ENCODE measurements around the gene MGME1.
A peak's percentile ranks its signal among the peaks of the same experiment; 100 is the strongest.
"Not testable (repeated sequence)": the region's sequence is repeated elsewhere in the genome, so short reads cannot be mapped to it uniquely, and the experiment has no call there.

Gene MGME1

GRCh38 chr20:17955302-17955701 lies 13.5 kb upstream of the MGME1 start:
- no peak for DNase-seq (ENCODE audit: low read depth)
- no peak for TF ChIP-seq CTCF (conservative IDR thresholded peaks at IDR 0.05; ENCODE audit: low read length)
- H3K4me3 ChIP-seq (ENCODE audit: low read length), result no peak overlapping the region

- DNase-seq (ENCODE audit: low read depth), result no peak
- TF ChIP-seq CTCF (conservative IDR thresholded peaks at IDR 0.05; ENCODE audit: low read length), result no peak
- no peak overlapping the region for H3K4me3 ChIP-seq (ENCODE audit: low read length)
These were observed 12.6 kb upstream of the MGME1 start for GRCh38 chr20:17956099-17956685.

DNA sequence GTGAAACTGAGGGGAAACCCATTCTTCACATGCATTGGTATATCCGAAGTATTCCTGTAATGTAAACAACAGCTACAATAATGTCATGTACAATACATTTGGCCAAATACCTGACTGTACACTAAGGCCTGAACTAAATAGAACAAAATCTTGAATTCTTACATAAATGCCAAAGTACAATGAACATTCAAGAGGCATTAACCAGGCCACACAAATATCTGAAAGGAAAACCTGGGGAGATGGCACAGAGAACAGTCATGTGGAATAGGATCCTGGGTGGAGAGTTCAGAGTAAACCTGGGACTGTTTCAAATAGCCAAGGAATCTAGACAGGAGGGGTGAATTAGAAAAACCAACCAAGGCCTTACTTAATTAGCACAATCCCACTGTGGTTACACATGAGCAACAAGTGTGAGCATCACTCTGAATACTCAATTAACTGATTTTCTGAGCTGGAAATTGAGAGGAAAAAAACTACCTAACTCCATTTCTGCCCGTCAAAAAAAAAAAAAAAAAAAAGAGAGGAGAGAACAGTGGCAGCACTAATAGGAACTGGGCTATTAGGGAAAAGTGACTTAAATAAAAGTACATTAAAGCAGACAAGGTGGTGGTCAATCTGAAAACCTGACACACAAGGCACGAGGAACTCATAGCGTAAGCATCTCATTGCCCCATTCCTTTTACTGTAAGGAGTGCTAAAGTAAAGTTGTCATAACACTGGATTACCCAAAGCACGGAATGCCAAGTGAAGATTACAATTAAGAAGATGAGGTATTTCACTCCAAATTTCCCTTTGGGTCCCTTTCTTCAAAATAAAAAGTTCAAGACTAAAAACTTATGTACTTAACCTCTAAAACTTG lies 11.1 kb upstream of the MGME1 start:
- H3K4me3 ChIP-seq (ENCODE audit: low read length), result no peak overlapping the region
- no peak for TF ChIP-seq CTCF (conservative IDR thresholded peaks at IDR 0.05; ENCODE audit: low read length)
- DNase-seq (ENCODE audit: low read depth), result peak; percentile 52

GRCh38 chr20:17958373-17959256 lies 10.2 kb upstream of the MGME1 start:
- DNase-seq (ENCODE audit: low read depth), result peak; percentile 27
- TF ChIP-seq CTCF (conservative IDR thresholded peaks at IDR 0.05; ENCODE audit: low read length), result peak; percentile 36
- no peak overlapping the region for H3K4me3 ChIP-seq (ENCODE audit: low read length)

DNA sequence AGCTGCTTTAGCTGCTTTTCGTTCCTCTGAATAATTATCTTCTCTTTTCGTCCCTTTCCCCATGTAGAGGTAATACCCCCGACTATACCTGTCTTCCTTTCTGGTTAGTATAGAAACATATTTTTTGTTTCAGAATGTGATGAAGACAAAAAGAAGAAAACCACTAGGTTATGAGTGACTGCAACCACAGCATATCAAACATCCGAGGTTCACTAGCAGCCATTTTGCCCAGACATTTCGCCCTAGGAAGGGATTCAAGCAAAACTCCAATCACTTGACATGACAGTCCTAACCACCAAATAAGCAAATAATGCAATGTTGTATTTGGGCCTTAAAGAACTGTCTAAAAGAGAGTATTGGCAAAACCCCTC lies 9.6 kb upstream of the MGME1 start:
- DNase-seq (ENCODE audit: low read depth), result no peak
- no peak for TF ChIP-seq CTCF (conservative IDR thresholded peaks at IDR 0.05; ENCODE audit: low read length)
- no peak overlapping the region for H3K4me3 ChIP-seq (ENCODE audit: low read length)

DNA sequence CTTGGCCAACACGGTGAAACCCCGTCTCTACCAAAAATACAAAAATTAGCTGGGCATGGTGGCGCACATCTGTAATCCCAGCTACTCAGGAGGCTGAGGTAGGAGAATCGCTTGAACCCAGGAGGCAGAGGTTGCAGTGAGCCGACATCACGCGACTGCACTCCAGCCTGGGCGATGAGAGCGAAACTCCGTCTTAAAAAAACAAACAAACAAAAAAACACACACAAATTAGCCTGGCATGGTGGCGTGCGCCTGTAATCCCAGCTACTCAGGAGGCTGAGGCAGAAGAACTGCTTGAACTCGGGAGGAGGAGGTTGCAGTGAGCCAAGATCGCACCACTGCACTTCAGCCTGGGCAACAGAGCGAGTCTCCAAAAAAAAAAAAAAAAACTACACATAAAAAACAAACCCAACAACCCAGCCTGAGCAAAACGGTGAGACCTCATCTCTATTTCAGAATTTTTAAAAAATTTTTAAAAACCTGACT lies 8.4 kb upstream of the MGME1 start:
- peak overlapping the region; percentile 36 for H3K4me3 ChIP-seq (ENCODE audit: low read length)
- DNase-seq (ENCODE audit: low read depth), result not testable (repeated sequence)

GRCh38 chr20:17960927-17961586 lies 7.8 kb upstream of the MGME1 start:
- no peak for TF ChIP-seq CTCF (conservative IDR thresholded peaks at IDR 0.05; ENCODE audit: low read length)

More at GRCh38 chr20:17960927-17961586, 7.8 kb upstream of the MGME1 start:
- H3K4me3 ChIP-seq (ENCODE audit: low read length), result peak overlapping the region; percentile 36
- peak; percentile 78 for DNase-seq (ENCODE audit: low read depth)
